ENCODE data around the gene CARD11.
"Not testable (repeated sequence)": the region's sequence is repeated elsewhere in the genome, so short reads cannot be mapped to it uniquely, and the experiment has no call there.

Gene CARD11

DNA sequence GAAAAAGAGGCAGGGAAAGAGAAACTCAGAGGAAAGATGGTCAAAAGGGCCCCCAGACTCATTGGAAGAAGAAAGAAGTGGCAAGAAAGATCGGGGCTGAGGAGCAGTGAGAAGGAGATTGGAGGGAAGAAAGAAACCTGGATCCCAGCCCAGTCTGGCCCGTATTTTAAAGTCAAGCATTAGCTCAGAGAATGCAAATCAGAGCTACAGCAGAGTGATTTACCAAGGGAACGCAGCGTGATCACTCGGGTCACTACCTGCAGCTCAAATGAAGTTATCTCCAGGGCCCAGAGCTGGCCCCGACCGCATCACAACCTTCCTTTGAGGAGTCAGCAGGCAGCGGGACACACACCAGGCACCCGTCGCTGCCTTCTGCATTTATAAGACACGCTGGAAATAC lies 72.8 kb downstream of the CARD11 start:
- in situ Hi-C loops (cut with HindIII; ENCODE audit: low pct_ligation_motif_present, low pct_unique_long_range_greater_than_20kb, low sequenced_read_pairs) = no loop called here
- DNase-seq = no peak

DNA sequence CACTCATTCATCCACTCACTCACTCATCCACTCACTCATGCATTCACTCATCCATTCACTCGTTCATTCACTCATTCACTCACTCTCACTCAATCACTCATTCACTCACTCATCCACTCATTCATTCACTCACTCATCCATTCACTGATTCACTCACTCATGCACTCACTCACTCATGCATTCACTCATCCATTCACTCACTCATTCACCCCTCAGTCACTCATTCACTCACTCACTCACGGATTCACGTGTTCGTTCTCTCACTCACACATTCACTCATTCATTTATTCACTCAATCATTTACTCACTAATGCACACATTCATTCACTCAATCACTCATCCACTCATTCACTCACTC lies 73.4 kb downstream of the CARD11 start:
- no peak for DNase-seq
- in situ Hi-C loops (cut with HindIII; ENCODE audit: low pct_ligation_motif_present, low pct_unique_long_range_greater_than_20kb, low sequenced_read_pairs) = no loop called here

DNA sequence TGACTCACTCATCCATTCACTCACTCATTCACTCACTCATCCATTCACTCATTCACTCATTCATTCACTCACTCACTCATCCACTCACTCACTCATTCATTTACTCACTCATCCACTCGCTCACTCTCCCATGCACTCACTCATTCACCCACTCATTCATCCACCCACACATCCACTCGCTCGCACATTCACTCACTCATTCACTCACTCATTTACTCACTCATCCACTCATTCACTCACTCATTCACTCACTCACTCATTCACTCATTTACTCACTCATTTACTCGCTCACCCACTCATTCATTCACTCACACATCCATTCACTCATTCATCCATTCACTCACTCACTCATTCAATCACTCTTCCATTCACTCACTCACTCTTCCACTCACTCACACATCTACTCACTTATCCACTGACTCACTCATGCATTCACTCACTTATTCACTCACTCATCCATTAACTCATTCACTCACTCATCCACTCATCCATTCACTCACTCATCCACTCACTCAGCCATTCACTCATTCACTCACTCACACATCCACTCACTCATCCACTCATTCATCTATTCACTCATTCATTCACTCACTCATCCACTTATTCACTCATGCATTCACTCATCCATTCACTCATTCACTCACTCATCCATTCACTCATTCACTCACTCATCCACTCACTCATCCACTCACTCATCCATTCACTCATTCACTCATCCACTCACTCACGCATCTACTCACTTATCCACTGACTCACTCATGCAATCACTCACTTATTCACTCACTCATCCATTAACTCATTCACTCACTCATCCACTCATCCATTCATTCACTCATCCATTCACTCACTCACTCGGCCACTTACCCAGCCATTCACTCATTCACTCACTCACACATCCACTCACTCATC lies 74.0 kb downstream of the CARD11 start:
- no peak for DNase-seq
- in situ Hi-C loops (cut with HindIII; ENCODE audit: low pct_ligation_motif_present, low pct_unique_long_range_greater_than_20kb, low sequenced_read_pairs) = no loop called here

DNA sequence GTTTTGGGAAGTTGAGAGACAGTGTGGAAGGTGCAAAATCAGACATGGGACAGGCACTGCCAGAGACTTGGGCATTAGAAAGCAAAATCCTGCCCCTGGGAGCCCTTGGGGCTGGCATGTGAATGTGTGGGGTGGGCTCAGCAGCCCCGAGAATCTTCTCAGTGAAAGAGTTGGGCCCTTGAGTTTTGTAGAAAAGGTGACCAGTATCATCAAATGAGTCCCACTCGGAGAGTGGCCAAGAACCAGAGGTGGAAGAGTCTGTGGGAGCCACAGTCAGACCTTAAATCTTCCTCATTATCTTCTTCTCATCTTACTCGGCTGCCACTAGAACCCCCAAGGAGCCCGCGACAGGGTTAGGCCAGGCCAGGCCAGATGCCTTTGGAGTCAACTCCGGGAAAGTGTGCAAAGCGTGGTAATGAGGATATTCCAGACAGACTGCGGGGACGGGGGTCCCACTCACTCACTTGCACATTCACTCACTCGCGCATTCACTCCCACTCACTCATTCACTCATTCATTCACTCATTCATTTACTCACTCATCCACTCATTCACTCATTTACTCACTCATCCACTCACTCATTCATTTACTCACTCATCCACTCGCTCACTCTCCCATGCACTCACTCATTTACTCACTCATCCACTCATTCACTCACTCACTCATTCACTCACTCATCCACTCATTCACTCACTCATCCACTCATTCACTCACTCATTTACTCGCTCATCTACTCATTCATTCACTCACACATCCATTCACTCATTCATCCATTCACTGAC lies 74.9 kb downstream of the CARD11 start:
- in situ Hi-C loops (cut with HindIII; ENCODE audit: low pct_ligation_motif_present, low pct_unique_long_range_greater_than_20kb, low sequenced_read_pairs) = no loop called here
- DNase-seq = no peak

DNA sequence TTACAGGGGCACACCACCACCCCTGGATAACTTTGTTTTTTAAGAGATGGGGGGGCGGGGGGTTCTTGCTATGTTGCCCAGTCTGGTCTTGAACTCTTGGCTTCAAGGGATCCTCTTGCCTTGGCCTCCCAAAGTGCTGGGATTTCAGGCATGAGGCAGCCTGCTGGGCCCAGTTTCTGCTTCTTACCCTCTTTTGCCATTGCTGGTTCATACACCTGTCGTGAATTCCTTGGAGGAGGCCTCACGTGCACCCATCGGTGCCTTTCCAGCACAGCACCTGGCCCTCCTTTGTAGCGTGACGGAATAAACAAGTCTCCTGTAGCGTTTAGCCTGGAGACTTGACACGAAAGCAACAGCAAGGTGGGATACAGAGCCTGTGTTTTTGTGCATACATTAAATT lies 75.5 kb downstream of the CARD11 start:
- in situ Hi-C loops (cut with HindIII; ENCODE audit: low pct_ligation_motif_present, low pct_unique_long_range_greater_than_20kb, low sequenced_read_pairs) = no loop called here
- DNase-seq = no peak

DNA sequence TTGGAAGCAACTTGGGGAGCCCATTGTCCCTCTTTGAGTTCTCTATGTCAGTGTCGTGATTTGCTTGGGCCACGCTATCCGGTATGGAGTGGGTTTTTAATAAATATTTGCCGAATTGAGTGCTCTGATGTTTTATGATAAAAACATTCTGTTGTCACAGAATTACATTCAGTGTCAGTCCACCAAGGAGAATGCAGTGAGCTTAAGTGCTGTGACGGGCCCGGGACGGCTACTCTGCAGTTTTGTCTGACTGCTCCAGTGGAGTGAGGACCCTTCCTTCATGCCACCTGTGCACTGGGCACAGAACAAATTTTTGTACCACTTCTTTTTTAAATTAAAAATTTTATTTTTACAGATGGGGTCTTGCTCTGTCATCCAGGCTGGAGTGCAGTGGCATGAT lies 76.0 kb downstream of the CARD11 start:
- no peak for DNase-seq
- in situ Hi-C loops (cut with HindIII; ENCODE audit: low pct_ligation_motif_present, low pct_unique_long_range_greater_than_20kb, low sequenced_read_pairs) = no loop called here

DNA sequence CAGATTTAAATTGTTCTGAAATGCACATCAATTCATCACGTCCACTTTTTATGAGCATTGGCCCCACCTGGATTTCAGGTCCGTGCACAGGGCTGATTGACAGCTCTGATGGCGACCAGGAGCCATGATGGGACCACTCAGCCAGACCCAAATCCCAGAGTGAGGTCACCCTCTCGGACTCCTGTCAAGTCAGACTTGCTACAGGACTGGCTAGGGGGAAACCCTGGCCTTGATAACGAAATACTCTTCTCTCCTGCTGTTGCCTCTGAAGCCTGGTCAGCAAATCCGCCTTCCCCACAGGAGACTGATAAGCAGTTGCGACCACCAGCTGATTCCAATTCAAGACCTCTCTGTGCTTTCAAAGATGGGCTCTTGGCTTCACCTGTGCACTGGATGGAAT lies 76.4 kb downstream of the CARD11 start:
- in situ Hi-C loops (cut with HindIII; ENCODE audit: low pct_ligation_motif_present, low pct_unique_long_range_greater_than_20kb, low sequenced_read_pairs) = no loop called here
- no peak for DNase-seq

DNA sequence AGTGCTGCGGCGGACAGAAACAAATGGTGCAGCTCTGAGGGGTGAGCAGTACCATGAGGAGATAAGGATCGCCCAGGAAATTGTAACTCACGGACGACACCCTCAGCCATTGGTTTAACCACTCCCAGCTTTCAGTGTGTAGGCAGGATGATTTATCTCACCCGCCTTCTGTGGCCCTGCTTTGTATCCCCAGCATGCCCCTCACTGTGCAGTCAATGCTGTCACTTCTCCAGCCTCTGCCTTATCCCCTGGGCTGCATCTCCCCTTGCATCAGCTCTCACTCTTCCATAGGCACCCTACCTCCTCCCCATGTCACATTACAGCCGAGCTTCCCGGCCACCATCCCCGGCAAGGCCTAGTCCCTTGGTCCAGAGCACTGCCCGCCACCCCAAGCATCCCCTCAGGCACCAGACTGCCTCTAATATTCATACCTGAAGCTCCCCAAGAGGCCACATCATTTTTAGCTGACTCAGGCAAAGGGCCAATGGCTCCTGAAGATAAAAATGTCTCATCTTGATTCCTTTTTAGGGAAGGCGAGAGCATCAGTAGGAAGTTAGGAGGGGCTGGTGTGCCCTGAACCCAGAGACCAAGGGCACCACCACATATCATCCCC lies 77.1 kb downstream of the CARD11 start:
- in situ Hi-C loops (cut with HindIII; ENCODE audit: low pct_ligation_motif_present, low pct_unique_long_range_greater_than_20kb, low sequenced_read_pairs) = no loop called here
- no peak for DNase-seq

DNA sequence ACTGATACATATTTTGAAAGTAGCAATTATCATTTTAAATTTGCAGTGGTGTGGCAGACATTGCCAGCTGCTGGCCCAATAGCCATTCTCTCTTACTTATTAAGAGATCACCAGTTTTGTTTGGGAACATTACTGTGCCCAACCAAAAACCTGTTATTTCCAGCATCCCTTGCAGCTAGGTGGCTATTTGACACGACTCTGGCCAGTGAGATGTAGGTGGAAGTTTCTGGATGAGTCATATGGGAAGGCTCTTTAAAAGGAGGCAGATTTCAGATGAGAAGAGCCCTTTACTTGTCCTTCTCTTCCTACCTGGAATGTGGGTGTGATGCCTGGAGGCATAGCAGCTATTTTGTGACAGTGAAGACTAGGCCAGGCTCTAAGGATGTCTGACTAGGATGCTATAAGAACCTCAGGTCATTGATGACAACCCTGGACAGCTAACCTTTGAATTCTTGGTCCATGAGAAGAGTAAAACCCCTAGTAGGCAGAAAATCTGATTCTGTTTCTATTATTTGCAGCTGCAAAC lies 77.9 kb downstream of the CARD11 start:
- DNase-seq = no peak
- in situ Hi-C loops (cut with HindIII; ENCODE audit: low pct_ligation_motif_present, low pct_unique_long_range_greater_than_20kb, low sequenced_read_pairs) = no loop called here

DNA sequence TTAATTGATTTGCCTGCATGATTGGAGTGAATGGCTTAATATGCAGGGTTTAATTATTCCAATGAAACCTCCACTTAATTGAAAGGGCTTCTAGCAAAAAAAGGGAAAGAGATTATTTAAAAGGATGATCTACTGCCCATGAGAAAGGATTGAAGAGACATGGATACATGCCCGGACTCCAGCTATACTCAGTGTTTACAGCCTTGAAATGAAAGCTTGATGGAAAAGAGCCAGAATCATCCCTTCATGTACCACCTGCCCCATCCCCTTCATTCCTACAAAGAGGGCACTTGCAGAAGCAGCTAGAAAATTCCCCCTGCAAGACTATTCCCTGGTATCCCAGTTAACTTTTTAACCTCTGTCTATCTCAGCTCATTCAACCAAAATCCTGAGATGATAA lies 78.4 kb downstream of the CARD11 start:
- DNase-seq = no peak
- in situ Hi-C loops (cut with HindIII; ENCODE audit: low pct_ligation_motif_present, low pct_unique_long_range_greater_than_20kb, low sequenced_read_pairs) = no loop called here

DNA sequence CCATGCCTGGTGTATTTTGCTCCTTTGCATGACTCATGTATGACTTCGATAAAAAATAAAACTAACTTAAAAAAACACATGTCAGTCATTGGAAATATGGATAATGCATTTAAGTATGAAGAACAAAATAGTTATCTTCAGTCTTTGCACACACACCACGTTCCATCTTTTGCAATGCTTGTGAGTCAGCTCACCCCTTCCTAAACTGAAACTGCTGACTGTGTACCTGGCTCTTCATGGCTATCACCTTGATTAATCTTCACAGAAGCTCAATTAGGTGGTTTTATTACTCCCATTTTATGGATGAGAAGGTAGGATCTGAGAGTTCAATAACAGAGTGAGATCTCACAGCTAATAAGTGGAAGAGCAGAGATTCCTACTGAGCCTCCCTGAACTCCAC lies 79.5 kb downstream of the CARD11 start:
- in situ Hi-C loops (cut with HindIII; ENCODE audit: low pct_ligation_motif_present, low pct_unique_long_range_greater_than_20kb, low sequenced_read_pairs) = no loop called here
- DNase-seq = no peak

DNA sequence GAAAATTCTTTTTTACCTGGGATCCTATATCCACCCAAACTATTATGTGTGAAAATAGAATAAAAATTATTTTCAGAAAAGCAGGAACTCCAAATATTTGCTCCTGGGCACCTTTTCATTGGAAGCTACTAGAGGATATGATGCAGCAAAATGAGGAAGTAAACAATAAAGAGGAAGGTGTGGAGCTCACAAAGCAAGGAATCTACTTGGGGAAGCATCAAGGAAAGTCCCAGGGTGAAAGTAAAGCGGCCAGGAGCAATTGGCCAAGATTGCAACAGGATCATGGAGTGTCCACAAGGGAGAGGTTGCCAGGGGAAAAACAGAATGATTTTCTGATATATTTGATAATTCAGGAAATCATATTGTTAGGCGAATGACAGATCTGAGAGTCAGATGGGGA lies 80.8 kb downstream of the CARD11 start:
- in situ Hi-C loops (cut with HindIII; ENCODE audit: low pct_ligation_motif_present, low pct_unique_long_range_greater_than_20kb, low sequenced_read_pairs) = no loop called here
- no peak for DNase-seq

DNA sequence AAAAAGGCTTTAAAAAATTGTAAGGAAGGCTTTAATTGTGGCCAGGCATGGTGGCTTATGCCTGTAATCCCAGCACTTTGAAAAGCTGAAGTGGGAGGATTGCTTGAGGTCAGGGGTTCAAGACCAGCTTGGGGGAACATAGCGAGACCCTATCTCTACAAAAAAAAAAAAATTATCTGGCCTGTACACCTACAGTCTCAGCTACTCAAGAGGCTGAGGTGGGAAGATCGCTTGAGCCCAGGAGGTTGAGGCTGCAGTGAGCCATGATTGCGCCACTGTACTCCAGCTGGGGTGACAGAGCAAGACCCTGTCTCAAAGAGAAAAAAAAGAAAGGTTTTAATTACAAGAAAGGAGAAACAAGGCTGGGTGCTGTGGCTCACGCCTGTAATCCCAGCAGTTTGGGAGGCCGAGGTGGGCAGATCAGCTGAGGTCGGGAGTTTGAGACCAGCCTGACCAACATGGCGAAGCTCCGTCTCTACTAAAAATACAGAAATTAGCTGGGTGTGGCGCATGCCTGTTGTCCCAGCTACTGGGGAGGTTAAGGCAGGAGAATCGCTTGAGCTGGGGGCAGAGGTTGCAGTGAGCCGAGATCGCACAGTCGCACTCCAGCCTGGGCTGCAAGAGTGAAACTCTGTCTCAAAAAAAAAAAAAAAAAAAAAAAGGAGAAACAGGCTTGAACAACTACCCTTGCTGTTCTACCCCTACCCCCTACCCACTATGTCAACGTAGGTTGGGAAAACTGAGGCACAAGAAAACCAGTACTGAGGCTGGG lies 83.7 kb downstream of the CARD11 start:
- in situ Hi-C loops (cut with HindIII; ENCODE audit: low pct_ligation_motif_present, low pct_unique_long_range_greater_than_20kb, low sequenced_read_pairs) = no loop called here

DNA sequence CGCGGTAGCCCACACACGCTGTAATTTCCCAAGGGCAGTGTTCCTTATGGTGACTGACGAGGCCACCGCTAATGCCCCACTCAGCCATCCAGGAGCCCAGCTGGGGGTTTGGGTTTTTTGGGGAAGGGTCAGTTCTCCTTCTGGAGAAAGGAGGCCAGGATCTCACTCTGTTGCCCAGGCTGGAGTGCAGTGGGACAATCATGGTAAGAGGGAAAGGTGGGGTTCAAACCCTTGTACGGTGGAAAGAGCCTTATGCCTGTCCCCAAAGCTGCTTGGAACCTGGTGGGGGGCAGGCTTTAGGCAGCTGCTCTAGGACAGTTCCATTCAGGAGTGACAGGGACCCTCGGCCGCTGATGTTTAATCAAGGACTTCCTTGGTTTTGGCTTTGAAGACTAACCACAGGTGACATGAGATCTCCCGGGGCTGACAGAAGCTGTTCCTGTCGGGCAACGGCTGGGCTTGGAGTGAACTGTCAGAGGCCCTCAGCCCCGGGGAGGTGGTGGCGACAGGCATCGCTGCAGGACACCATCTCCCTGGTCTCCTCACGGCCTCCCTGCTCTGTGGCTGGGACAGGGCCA lies 84.5 kb downstream of the CARD11 start:
- in situ Hi-C loops (cut with HindIII; ENCODE audit: low pct_ligation_motif_present, low pct_unique_long_range_greater_than_20kb, low sequenced_read_pairs) = no loop called here

More for the DNA sequence above, 83.7 kb downstream of the CARD11 start:
- DNase-seq = no peak

DNA sequence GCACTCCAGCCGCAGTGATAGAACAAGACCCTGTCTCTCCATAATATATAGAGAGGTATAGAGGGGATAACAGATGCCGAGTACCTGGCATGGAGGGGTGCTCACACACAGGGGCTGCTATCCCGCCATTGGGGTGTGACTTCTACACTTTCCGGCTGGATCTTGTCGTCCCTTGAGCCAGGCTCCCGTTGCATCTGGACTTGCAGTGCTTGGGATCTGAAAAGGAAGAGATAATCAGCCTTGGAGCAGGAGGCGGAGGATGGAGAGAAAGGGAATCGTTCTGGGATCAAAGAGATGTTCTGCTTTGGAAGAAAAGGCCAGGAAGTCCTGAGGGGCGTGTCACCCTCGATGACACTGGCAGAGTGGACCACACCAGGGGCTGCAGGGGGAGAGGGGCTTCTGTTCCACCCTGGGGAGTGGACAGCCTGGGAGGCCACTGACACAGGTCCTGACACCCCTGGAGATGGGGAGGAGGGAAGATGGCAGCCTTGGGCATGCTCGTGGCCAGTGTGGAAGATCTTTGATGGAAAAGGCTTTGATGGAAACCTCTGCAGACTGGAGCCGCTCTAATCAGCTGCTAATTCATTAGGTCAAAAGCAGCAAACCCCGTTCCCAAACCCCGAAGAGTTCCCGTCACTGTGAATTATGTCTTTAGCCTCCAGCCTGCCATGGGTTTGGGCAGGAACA lies 85.1 kb downstream of the CARD11 start:
- no peak for DNase-seq
- in situ Hi-C loops (cut with HindIII; ENCODE audit: low pct_ligation_motif_present, low pct_unique_long_range_greater_than_20kb, low sequenced_read_pairs) = no loop called here

More for the DNA sequence above, 84.5 kb downstream of the CARD11 start:
- no peak for DNase-seq

DNA sequence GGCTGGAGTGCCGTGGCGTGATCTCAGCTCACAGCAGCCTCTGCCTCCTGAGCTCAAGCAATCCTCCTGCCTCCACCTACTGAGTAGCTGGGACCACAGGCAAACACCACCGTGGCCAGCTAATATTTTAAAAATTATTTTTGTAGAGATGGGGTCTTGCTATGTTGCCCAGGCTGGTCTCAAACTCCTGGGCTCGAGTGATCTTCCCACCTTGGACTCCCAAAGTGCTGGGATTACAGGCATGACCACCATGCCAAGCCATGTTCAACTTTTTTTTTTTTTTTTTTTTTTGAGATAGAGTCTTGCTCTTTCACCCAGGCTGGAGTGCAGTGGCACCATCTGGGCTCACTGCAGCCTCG lies 86.3 kb downstream of the CARD11 start:
- DNase-seq; in situ Hi-C loops (cut with HindIII; ENCODE audit: low pct_ligation_motif_present, low pct_unique_long_range_greater_than_20kb, low sequenced_read_pairs): not testable (repeated sequence)

DNA sequence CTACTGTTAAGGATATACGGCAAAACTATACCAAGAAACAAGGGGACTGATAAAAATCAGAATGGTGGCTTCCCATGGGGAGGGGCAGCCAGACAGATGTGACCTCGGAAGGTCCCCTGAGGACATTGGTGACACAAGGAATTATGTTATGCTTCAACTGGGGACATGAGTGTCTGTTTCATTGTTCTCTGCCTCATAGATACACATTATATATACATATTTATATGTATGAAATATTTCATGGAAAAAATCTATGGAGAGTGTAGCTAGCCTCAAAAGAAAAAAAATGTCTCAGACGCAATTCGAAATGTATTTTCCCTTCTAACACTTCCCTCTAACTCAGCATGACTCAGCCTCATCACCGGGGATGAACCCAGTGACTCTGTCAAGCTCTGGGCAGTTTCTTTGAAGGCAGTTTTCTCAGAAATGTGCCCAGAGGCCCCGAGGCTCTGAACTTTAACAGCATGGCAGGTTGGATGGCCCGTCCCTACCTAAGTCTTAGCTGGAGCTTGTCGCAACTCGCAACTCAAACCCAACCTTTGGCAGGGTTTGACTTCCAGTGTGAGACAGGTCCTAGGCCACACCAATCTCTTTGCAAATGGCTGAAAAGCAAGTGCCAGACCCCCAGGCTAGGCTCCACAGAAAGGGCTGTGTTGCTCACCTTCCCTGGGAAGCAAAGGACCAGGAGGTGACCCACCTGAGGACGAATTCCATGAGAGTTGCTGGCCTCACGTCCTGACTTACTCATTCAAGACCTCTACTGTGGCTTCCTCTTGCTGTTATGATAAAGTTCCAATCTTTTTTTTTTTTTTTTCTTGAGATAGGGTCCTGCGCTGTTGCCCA lies 86.9 kb downstream of the CARD11 start:
- in situ Hi-C loops (cut with HindIII; ENCODE audit: low pct_ligation_motif_present, low pct_unique_long_range_greater_than_20kb, low sequenced_read_pairs) = no loop called here
- DNase-seq = peak; percentile 54
